Adrenal gland (tissue), 19 donors: ENCODE measurements around the gene PKD2L1. TPM values are rescaled to one million over a fixed set of nuclear protein-coding genes. Genes with fewer than 3 reads are reported as not detected.
A peak's percentile ranks its signal among the peaks of the same experiment; 100 is the strongest.
"Not testable (repeated sequence)": the region's sequence is repeated elsewhere in the genome, so short reads cannot be mapped to it uniquely, and the experiment has no call there.

Experiments
- DNase-seq, 7 donors: peaks; one replicate each; pipeline ENCODE4 v3.0.0-alpha.2; 2019 to 2020
- H3K27ac ChIP-seq, 5 donors: fragments of 200-600 bp; sonication (generic) in 4 of 5; 1 replicate in 3 of 5; 2 replicates in 2 of 5; pipeline versions ENCODE4 v1.5.1 to v1.8.0; 2016 to 2020; ENCODE audit warnings: mild to moderate bottlenecking in 1 of 5
- H3K27me3 ChIP-seq: fragments of 200-600 bp; 2 replicates; pipeline ENCODE4 v1.8.0; 2021
- H3K36me3 ChIP-seq, 2 donors: fragments of 200-600 bp; replicated peaks in 1 of 2; 1 replicate in 1 of 2; 2 replicates in 1 of 2; pipeline versions ENCODE4 v1.5.1 to v1.8.0; 2018 to 2022
- H3K4me1 ChIP-seq, 2 donors: fragments of 200-600 bp; replicated peaks in 1 of 2; 1 replicate in 1 of 2; 2 replicates in 1 of 2; pipeline versions ENCODE4 v1.5.1 to v1.8.0; 2018 to 2021
- H3K4me3 ChIP-seq, 4 donors: fragments of 200-600 bp; sonication (generic) in 3 of 4; one replicate each; pipeline ENCODE4 v1.5.1; 2016 to 2018
- H3K9me3 ChIP-seq, 3 donors: fragments of 200-600 bp; sonication (generic) in 1 of 3; replicated peaks in 1 of 3; 1 replicate in 2 of 3; 2 replicates in 1 of 3; pipeline versions ENCODE4 v1.5.1 to v1.8.0; 2016 to 2021
- POLR2A ChIP-seq, 2 donors: fragments of 450-650 bp; IDR thresholded peaks; one replicate each; pipeline ENCODE4 v1.6.1; 2017; ENCODE audit warnings: antibody characterized with exemption in 2 of 2, mild to moderate bottlenecking in 2 of 2, moderate library complexity in 1 of 2
- WGBS, 4 donors: extraction: QIAGEN DNeasy Blood & Tissue Kit in 2 of 4; methylation state at CpG; one replicate each; pipeline versions ENCODE4 v1.1.5 to v1.1.7; 2013 to 2017; 5-methylcytosine and 5-hydroxymethylcytosine counted together
- intact Hi-C, 2 donors: fragments of 100-400 bp; cut with DNase I; formaldehyde crosslinking; loops; one replicate each; pipeline versions ENCODE4 v1.14.1 to v1.15.0; 2022 to 2023
- long read RNA-seq, 10 donors: library from polyadenylated mRNA in 3 of 10; unstranded in 2 of 10; stranded (forward) in 1 of 10; transcript quantifications; one replicate each; pipeline ENCODE4 v2.0.0 and lab custom pipeline, GENCODE V29; 2021 to 2026
- polyA plus RNA-seq, 3 donors: library from polyadenylated mRNA; stranded (reverse); fragments of 200-250 nt in 2 of 3; fragments of 350-450 nt in 1 of 3; fragmentation: Illumina TruSeq in 1 of 3; extraction: RNeasy Lipid Tissue Mini Kit (QIAGEN cat#74804) in 1 of 3; gene quantifications; one replicate each; pipeline ENCODE4 v1.2.3, GENCODE V29; 2013 to 2014
- total RNA-seq, 9 donors: library from RNA; depleted of rRNA in 4 of 9; stranded (reverse); fragments of >200 nt in 4 of 9; fragments of 120-200 nt in 1 of 9; fragmentation: NEBNext Ultra II Directional in 1 of 9; extraction: Animal tissue kit (Norgen Biotek cat#: 25700) in 1 of 9; gene quantifications; one replicate each; pipeline versions ENCODE4 v1.1.0 to v1.2.4, GENCODE V29; 2013 to 2023
- TF ChIP-seq, protein P1 (sequence below), 6 experiments: fragments of 450-650 bp in 4 of 6; fragments of 200-600 bp in 2 of 6; sonication (generic) in 1 of 6; IDR thresholded peaks; 1 replicate in 5 of 6; 2 replicates in 1 of 6; pipeline versions ENCODE4 v1.5.1 to v1.8.0; 2016 to 2021; ENCODE audit warnings: antibody characterized with exemption in 6 of 6, mild to moderate bottlenecking in 2 of 6, moderate library complexity in 1 of 6
- donor health status: healthy with polysubstance abuse.
- donor health status: Bipolar disorder and iron deficiency.
- donor health status: DM: yes; HTN: yes; CAD: no.
- donor health status: DM: no; HTN: no; CAD: no.
- donor health status: DM: no; HTN: no; CAD: no.
- donor health status: DM: yes; HTN: yes; CAD: no.

Gene PKD2L1
- total RNA-seq: under 1 TPM in 1 of 9 donors, not detected in 8; 0.50 TPM
- under 1 TPM in 1 of 3 donors, not detected in 2; 0.72 TPM for polyA plus RNA-seq
- long read RNA-seq, donor 1, partial matches to known transcripts: 176 of 182 reads
- long read RNA-seq, donor 1, other reads (novel, unspliced or antisense): 6 of 182 reads
- long read RNA-seq, donor 2, partial matches to known transcripts: 213 of 213 reads
- long read RNA-seq, donor 2, other reads (novel, unspliced or antisense): 0 of 213 reads
- long read RNA-seq, donor 3, partial matches to known transcripts: 172 of 172 reads
- long read RNA-seq, donor 3, other reads (novel, unspliced or antisense): 0 of 172 reads
- long read RNA-seq, donor 4: 0 reads
- long read RNA-seq, donor 5: 0 reads
- long read RNA-seq, donor 6: 0 reads
- long read RNA-seq, donor 7, partial matches to known transcripts: 770 of 770 reads
- long read RNA-seq, donor 7, other reads (novel, unspliced or antisense): 0 of 770 reads
- long read RNA-seq, donor 8, partial matches to known transcripts: 233 of 253 reads
- long read RNA-seq, donor 8, other reads (novel, unspliced or antisense): 20 of 253 reads
- long read RNA-seq, donor 9, partial matches to known transcripts: 220 of 220 reads
- long read RNA-seq, donor 9, other reads (novel, unspliced or antisense): 0 of 220 reads
- long read RNA-seq, donor 10, partial matches to known transcripts: 279 of 279 reads
- long read RNA-seq, donor 10, other reads (novel, unspliced or antisense): 0 of 279 reads

DNA sequence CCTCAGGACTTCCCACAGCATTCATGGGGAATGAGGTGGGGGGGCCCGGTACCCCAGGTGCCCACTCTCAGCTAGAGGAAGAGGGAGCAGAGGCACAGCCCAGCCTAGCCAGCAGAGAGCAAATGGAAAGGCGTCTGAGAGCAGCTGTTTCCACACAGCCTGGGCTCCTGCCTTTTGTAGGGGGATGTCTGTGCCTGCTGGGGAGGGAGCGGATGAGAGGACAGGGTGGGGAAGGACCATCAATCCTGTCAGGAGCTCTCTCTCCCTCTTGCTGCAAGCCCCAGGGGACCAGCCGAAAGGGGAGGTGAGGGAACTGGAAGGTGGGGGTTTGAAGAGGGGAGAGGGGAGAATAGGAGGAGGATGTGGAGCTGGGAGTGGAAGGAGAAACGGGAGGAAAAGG is at the start of gene PKD2L1:
TSS of gene PKD2L1 (minus strand) at position 150 of the 400 bp plus-strand sequence. CDS start at position 25, 125 bp downstream.
- H3K9me3 ChIP-seq: no peaks in the 10 kb centered on the region
- no peak for DNase-seq
- 36 to 51% (median 38%) methylated on average over 5 of the region's 5 CpGs for WGBS, 4 donors
- H3K36me3 ChIP-seq: no peaks in the 10 kb centered on the region
- TF ChIP-seq, protein P1, sequence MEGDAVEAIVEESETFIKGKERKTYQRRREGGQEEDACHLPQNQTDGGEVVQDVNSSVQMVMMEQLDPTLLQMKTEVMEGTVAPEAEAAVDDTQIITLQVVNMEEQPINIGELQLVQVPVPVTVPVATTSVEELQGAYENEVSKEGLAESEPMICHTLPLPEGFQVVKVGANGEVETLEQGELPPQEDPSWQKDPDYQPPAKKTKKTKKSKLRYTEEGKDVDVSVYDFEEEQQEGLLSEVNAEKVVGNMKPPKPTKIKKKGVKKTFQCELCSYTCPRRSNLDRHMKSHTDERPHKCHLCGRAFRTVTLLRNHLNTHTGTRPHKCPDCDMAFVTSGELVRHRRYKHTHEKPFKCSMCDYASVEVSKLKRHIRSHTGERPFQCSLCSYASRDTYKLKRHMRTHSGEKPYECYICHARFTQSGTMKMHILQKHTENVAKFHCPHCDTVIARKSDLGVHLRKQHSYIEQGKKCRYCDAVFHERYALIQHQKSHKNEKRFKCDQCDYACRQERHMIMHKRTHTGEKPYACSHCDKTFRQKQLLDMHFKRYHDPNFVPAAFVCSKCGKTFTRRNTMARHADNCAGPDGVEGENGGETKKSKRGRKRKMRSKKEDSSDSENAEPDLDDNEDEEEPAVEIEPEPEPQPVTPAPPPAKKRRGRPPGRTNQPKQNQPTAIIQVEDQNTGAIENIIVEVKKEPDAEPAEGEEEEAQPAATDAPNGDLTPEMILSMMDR (IDR thresholded peaks at IDR 0.05): no peak
- no peak for TF ChIP-seq POLR2A (IDR thresholded peaks at IDR 0.05)
- H3K4me1 ChIP-seq: peaks cover 0 to 9% of the 10 kb centered on the region in 2 donors
- H3K27me3 ChIP-seq: peaks cover 6% of the 10 kb centered on the region
- intact Hi-C loops: loop anchor here in 1 of 2 donors (10.0 kb wide), 1 partner anchor 195 kb away; the partner anchor contains the start of gene NDUFB8
- no peak within 1 kb of the TSS for H3K4me3 ChIP-seq
- no peak within 1 kb of the TSS for H3K27ac ChIP-seq

DNA sequence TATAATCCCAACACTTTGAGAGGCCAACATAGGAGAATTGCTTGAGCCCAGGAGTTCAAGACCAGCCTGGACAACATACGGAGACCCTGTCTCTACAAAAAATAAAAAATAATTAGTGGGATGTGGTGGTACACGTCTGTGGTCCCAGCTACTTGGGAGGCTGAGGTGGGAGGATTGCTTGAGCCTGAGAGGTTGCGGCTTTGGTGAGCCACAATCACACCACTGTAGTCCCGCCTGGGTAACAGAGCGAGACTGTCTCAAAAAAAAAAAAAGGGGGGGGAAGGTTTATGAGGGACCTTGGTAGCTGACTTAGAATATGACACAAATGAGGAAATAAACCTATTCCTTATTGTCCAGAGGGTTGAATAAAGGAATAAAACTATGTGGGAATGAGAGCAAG is 47.8 kb upstream of the PKD2L1 start:
- H3K4me1 ChIP-seq: peaks cover 15 to 18% of the 10 kb centered on the region in 2 donors
- no peak overlapping the region for H3K27ac ChIP-seq
- TF ChIP-seq POLR2A (IDR thresholded peaks at IDR 0.05): no peak
- TF ChIP-seq, protein P1 (IDR thresholded peaks at IDR 0.05): no peak
- 86 to 97% (median 93%) methylated on average over 5 of the region's 5 CpGs for WGBS, 4 donors
- H3K9me3 ChIP-seq: no peaks in the 10 kb centered on the region
- intact Hi-C loops: no loop called here
- no peaks in the 10 kb centered on the region for H3K27me3 ChIP-seq
- no peaks in the 10 kb centered on the region for H3K36me3 ChIP-seq
- H3K4me3 ChIP-seq: no peak overlapping the region
- no peak for DNase-seq

DNA sequence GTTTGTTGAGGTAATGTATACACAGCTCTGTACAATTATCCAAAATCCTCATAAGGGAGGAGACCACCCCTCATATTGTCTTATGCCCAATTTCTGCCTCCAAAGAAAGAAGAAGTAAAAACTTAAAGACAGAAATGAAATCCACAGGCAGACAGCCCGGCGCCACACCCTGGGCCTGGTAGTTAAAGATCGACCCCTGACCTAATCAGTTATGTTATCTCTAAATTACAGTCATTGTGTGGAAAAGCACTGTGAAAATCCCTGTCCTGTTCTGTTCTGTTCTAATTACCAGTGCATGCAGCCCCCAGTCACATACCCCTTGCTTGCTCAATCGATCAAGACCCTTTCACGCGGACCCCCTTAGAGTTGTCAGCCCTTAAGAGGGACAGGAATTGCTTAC is 46.6 kb upstream of the PKD2L1 start:
- H3K36me3 ChIP-seq, H3K27ac ChIP-seq, DNase-seq, H3K4me3 ChIP-seq, H3K27me3 ChIP-seq, intact Hi-C loops, H3K9me3 ChIP-seq: not testable (repeated sequence)
- WGBS, 4 donors: 85 to 88% (median 87%) methylated on average over 6 of the region's 6 CpGs
- peaks cover 22 to 30% of the 10 kb centered on the region in 2 donors for H3K4me1 ChIP-seq

DNA sequence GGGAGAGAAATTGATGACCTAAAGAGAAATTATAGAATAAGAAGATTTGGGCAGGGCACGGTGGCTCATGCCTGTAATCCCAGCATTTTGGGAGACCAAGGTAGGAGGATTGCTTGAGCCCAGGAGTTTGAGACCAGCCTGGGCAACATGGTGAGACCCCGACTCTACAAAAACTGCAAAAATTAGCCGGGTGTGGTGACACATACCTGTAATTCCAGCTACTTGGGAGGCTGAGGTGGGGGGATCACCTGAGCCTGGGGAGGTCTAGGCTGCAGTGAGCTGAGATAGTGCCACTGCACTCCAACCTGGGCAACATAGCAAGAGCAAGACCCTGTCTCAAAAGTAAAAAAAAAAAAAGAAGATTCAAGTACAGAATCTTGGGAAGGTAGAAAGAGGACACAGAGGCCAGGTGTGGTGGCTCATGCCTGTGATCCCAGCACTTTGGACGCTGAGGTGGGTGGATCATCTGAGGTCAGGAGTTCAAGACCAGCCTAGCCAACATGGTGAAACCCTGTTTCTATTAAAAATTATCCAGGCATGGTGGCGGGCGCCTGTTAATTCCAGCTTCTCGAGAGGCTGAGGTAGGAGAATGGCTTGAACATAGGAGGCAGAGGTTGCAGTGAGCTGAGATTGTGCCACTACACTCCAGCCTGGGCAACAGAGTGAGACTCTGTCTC is 44.8 kb upstream of the PKD2L1 start:
- DNase-seq, intact Hi-C loops, H3K36me3 ChIP-seq, H3K9me3 ChIP-seq, H3K27me3 ChIP-seq: not testable (repeated sequence)
- H3K4me1 ChIP-seq: peaks cover 36 to 46% of the 10 kb centered on the region in 2 donors
- H3K4me3 ChIP-seq: peak overlapping the region in 1 of 4 donors; percentile 52
- peak overlapping the region in 4 of 5 donors; percentile 87 to 99 (median 96) for H3K27ac ChIP-seq
- WGBS, 4 donors: 73 to 80% (median 79%) methylated on average over 6 to 7 of the region's 7 CpGs

DNA sequence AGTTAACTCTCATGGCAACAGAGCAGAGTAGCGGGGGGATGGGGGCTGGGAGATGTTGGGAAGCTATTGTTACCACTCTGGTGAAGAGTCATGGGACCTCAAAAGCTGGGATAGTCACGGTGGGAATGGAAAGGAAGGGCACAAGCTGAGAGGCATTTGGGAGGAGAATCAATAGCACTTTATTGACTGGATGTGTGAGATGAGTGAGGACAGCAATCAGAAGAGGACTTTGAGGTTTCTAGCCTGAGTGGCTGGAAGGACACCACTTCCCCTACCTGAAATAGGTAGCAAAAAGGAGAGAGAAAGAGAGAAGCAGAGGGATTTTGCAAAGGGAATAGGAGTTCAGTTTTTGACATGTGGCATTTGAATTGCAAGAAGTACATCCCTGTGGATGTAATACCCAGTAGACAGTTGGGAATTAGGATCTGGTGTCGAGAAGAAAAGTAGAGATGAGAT is 44.2 kb upstream of the PKD2L1 start:
- TF ChIP-seq, protein P1 (IDR thresholded peaks at IDR 0.05): no peak
- TF ChIP-seq POLR2A (IDR thresholded peaks at IDR 0.05): no peak
- intact Hi-C loops: no loop called here
- peak overlapping the region; percentile 87 to 99 (median 98) for H3K27ac ChIP-seq
- no peaks in the 10 kb centered on the region for H3K36me3 ChIP-seq
- H3K9me3 ChIP-seq: no peaks in the 10 kb centered on the region
- H3K4me3 ChIP-seq: peak overlapping the region in 2 of 4 donors; percentile 11 to 52
- 14 to 17% (median 16%) methylated on average over 3 of the region's 3 CpGs for WGBS, 4 donors
- DNase-seq: no peak
- no peaks in the 10 kb centered on the region for H3K27me3 ChIP-seq
- peaks cover 36 to 46% of the 10 kb centered on the region in 2 donors for H3K4me1 ChIP-seq
